Measurements from ENCODE around the gene ZNF808. TPM values are rescaled to one million over a fixed set of nuclear protein-coding genes. Genes with fewer than 3 reads are reported as not detected.
"Not testable (repeated sequence)": the region's sequence is repeated elsewhere in the genome, so short reads cannot be mapped to it uniquely, and the experiment has no call there.

The ZNF808 gene
- total RNA-seq, 1 experiment from 2014 or later = 35.7 TPM

DNA sequence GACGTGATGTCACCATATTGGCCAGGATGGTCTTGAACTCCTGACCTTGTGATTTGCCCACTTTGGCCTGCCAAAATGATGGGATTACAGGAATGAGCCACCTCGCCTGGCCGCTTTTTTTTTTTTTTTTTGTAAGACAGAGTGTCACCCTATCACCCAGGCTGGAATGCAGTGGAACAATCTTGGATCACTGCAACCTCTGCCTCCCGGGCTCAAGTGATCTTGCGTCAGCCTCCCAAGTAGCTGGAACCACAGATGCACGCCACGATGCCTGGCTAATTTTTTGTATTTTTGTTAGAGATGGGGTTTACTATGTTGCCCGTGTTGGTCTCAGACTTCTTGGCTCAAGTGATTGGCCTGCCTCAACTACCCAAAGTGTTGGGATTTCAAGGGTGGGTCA lies 28.9 kb upstream of the ZNF808 start:
- no peak overlapping the region for H2BK120ac ChIP-seq (ENCODE audit: low read depth, low read length, poor library complexity, severe bottlenecking)
- no peak overlapping the region for H4K5ac ChIP-seq (ENCODE audit: insufficient read length, low read depth, low read length)
- no peak overlapping the region for H3K23ac ChIP-seq (ENCODE audit: insufficient read length, low read depth, low read length)
- H3K14ac ChIP-seq (ENCODE audit: insufficient read depth, low read length) = no peak overlapping the region
- no peaks in the 10 kb centered on the region; the same call in 1 of the 2 replicates for H3K4me1 ChIP-seq (ENCODE audit: insufficient read depth, low read length)
- H2BK5ac ChIP-seq (ENCODE audit: insufficient read length, low read length) = no peak overlapping the region
- no peak for DNase-seq
- Mint-ChIP-seq H3K36me3 (ENCODE audit: insufficient read depth in 1 of 3, low read depth in 3 of 3) (peaks cover 4 to 31% (median 10%) of the 10 kb centered on the region in 3 experiments; a peak in 5 of 7 replicates), H3K27ac (no peak overlapping the region), H3K27me3 (ENCODE audit: low read depth) (peaks cover 99% of the 10 kb centered on the region), H3K4me3 (no peak overlapping the region), H3K4me1 (peaks cover 26 to 28% of the 10 kb centered on the region in 2 experiments), H3K9me3 (peaks cover 3 to 5% of the 10 kb centered on the region in 2 experiments; a peak in 4 of 5 replicates)
- no peak overlapping the region for H4K8ac ChIP-seq (replicated peaks; ENCODE audit: insufficient read length, low read depth, low read length)
- TF ChIP-seq, protein P1, sequence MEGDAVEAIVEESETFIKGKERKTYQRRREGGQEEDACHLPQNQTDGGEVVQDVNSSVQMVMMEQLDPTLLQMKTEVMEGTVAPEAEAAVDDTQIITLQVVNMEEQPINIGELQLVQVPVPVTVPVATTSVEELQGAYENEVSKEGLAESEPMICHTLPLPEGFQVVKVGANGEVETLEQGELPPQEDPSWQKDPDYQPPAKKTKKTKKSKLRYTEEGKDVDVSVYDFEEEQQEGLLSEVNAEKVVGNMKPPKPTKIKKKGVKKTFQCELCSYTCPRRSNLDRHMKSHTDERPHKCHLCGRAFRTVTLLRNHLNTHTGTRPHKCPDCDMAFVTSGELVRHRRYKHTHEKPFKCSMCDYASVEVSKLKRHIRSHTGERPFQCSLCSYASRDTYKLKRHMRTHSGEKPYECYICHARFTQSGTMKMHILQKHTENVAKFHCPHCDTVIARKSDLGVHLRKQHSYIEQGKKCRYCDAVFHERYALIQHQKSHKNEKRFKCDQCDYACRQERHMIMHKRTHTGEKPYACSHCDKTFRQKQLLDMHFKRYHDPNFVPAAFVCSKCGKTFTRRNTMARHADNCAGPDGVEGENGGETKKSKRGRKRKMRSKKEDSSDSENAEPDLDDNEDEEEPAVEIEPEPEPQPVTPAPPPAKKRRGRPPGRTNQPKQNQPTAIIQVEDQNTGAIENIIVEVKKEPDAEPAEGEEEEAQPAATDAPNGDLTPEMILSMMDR (conservative IDR thresholded peaks at IDR 0.05) = no peak
- H3K56ac ChIP-seq (ENCODE audit: insufficient read length, low read depth, low read length) = no peak overlapping the region
- H3K27ac ChIP-seq (ENCODE audit: insufficient read length, low read depth, low read length) = no peak overlapping the region
- no peak overlapping the region for H4K91ac ChIP-seq (ENCODE audit: insufficient read length, low read depth, low read length)
- no peak overlapping the region for H2AFZ ChIP-seq (ENCODE audit: low read length)
- H2BK12ac ChIP-seq (ENCODE audit: insufficient read length, low read depth, low read length) = no peak overlapping the region
- no peaks in the 10 kb centered on the region for H3K9me3 ChIP-seq (ENCODE audit: control insufficient read depth, low read depth, low read length)
- H3K9ac ChIP-seq (ENCODE audit: extremely low read depth, insufficient read length, low read length) = no peak overlapping the region
- H3K79me1 ChIP-seq (ENCODE audit: insufficient read depth, low read depth, low read length, poor library complexity, severe bottlenecking) = no peaks in the 10 kb centered on the region
- H3K23me2 ChIP-seq (ENCODE audit: insufficient read length, low read depth, low read length, poor library complexity, severe bottlenecking) = no peaks in the 10 kb centered on the region
- H3K27me3 ChIP-seq (ENCODE audit: insufficient read depth, low read length) = peaks cover 17% of the 10 kb centered on the region; the same call in 1 of the 2 replicates
- no peak overlapping the region for H2BK15ac ChIP-seq (ENCODE audit: low read depth, low read length)
- H3T11ph ChIP-seq (ENCODE audit: low read length) = no peak overlapping the region
- no CpG with 5 or more reads among the region's 8 CpGs for WGBS (ENCODE audit: extremely low coverage, insufficient read length, low lambda C conversion rate)
- no peaks in the 10 kb centered on the region for H3K79me2 ChIP-seq (ENCODE audit: insufficient read depth, low read length)
- no peak overlapping the region for H2BK20ac ChIP-seq (ENCODE audit: low read depth, low read length, poor library complexity, severe bottlenecking)
- no peak overlapping the region for H2AK5ac ChIP-seq (ENCODE audit: insufficient read length, low read length)
- H3K18ac ChIP-seq (ENCODE audit: insufficient read length, low read depth, low read length) = no peak overlapping the region
- H3K4me2 ChIP-seq (ENCODE audit: insufficient read depth, insufficient read length, low read length) = no peak overlapping the region
- no peaks in the 10 kb centered on the region for H4K20me1 ChIP-seq (ENCODE audit: control insufficient read depth, insufficient read depth, insufficient read length)
- no peak overlapping the region for H3K4ac ChIP-seq (ENCODE audit: low read depth, low read length)

DNA sequence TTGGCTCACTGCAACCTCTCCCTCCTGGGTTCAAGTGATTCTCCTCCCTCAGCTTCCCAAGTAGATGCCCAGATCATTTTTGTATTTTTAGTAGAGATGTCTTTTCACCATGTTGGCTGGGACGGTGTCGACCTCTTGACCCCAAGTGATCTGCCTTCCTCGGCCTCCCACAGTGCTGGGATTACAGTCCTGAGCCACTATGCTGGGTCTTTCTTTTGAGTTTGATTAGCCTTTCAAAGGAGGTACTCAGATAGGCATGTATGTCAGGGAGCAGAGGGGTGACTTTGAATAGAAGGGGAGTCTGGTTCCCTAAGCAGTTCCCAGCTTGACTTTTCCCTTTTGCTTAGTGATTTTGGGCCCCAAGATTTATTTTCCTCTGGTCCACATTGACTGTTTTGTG lies 27.0 kb upstream of the ZNF808 start:
- not testable (repeated sequence) for H2AK5ac ChIP-seq (ENCODE audit: insufficient read length, low read length); H4K20me1 ChIP-seq (ENCODE audit: control insufficient read depth, insufficient read depth, insufficient read length); H3K23ac ChIP-seq (ENCODE audit: insufficient read length, low read depth, low read length); H3K79me2 ChIP-seq (ENCODE audit: insufficient read depth, low read length); H2AFZ ChIP-seq (ENCODE audit: low read length); H3K9ac ChIP-seq (ENCODE audit: extremely low read depth, insufficient read length, low read length); H2BK20ac ChIP-seq (ENCODE audit: low read depth, low read length, poor library complexity, severe bottlenecking); H4K5ac ChIP-seq (ENCODE audit: insufficient read length, low read depth, low read length); H3K56ac ChIP-seq (ENCODE audit: insufficient read length, low read depth, low read length); H3K9me3 Mint-ChIP-seq; H3K9me3 ChIP-seq (ENCODE audit: control insufficient read depth, low read depth, low read length); H4K8ac ChIP-seq (replicated peaks; ENCODE audit: insufficient read length, low read depth, low read length); H2BK15ac ChIP-seq (ENCODE audit: low read depth, low read length); H3K23me2 ChIP-seq (ENCODE audit: insufficient read length, low read depth, low read length, poor library complexity, severe bottlenecking); H3K4ac ChIP-seq (ENCODE audit: low read depth, low read length); H3T11ph ChIP-seq (ENCODE audit: low read length); H2BK120ac ChIP-seq (ENCODE audit: low read depth, low read length, poor library complexity, severe bottlenecking); H3K79me1 ChIP-seq (ENCODE audit: insufficient read depth, low read depth, low read length, poor library complexity, severe bottlenecking); H3K14ac ChIP-seq (ENCODE audit: insufficient read depth, low read length); H2BK12ac ChIP-seq (ENCODE audit: insufficient read length, low read depth, low read length); H3K27ac ChIP-seq (ENCODE audit: insufficient read length, low read depth, low read length); H4K91ac ChIP-seq (ENCODE audit: insufficient read length, low read depth, low read length); H3K27ac Mint-ChIP-seq; H3K18ac ChIP-seq (ENCODE audit: insufficient read length, low read depth, low read length); H2BK5ac ChIP-seq (ENCODE audit: insufficient read length, low read length); H3K4me1 ChIP-seq (ENCODE audit: insufficient read depth, low read length); H3K4me2 ChIP-seq (ENCODE audit: insufficient read depth, insufficient read length, low read length)
- H3K27me3 Mint-ChIP-seq (ENCODE audit: low read depth) = peaks cover 99% of the 10 kb centered on the region
- peaks cover 17% of the 10 kb centered on the region; the same call in 1 of the 2 replicates for H3K27me3 ChIP-seq (ENCODE audit: insufficient read depth, low read length)
- DNase-seq = peak; percentile 54
- peak overlapping the region in 1 of 2 experiments; percentile 36; a peak in 1 of 5 replicates for H3K4me3 Mint-ChIP-seq
- H3K4me1 Mint-ChIP-seq = peaks cover 22 to 23% of the 10 kb centered on the region in 2 experiments
- no CpG with 5 or more reads among the region's 3 CpGs for WGBS (ENCODE audit: extremely low coverage, insufficient read length, low lambda C conversion rate)
- H3K36me3 Mint-ChIP-seq (ENCODE audit: insufficient read depth in 1 of 3, low read depth in 3 of 3) = peaks cover 4 to 47% (median 12%) of the 10 kb centered on the region in 3 experiments; a peak in 5 of 7 replicates
